Posterior cingulate gyrus (tissue), 11 donors: ENCODE data around the gene WRAP73.

ENCODE experiments used
- DNase-seq, 10 donors: peaks; one replicate each; pipeline versions ENCODE4 v3.0.0 to v3.0.0-alpha.2; 2020 to 2021; ENCODE audit warnings: mixed read lengths in 3 of 10
- intact Hi-C: fragments of 100-400 bp; cut with DNase I; formaldehyde crosslinking; loops from one replicate; pipeline ENCODE4 v1.15.1; 2023

Gene WRAP73

GRCh38 chr1:3651930-3652547 lies 2.1 kb upstream of the WRAP73 start, which contains the start of gene TP73:
TP73 (plus strand) TSS chr1:3652516; CDS start chr1:3682366, 29,850 bp downstream.
- DNase-seq, result peak in 4 of 10 donors; percentile 20 to 74 (median 42)
- intact Hi-C loops, result no loop called here

- DNase-seq, result peak in 4 of 10 donors; percentile 23 to 80 (median 55)
- intact Hi-C loops, result no loop called here
These were observed 1.4 kb upstream of the WRAP73 start for GRCh38 chr1:3651026-3651929.

DNA sequence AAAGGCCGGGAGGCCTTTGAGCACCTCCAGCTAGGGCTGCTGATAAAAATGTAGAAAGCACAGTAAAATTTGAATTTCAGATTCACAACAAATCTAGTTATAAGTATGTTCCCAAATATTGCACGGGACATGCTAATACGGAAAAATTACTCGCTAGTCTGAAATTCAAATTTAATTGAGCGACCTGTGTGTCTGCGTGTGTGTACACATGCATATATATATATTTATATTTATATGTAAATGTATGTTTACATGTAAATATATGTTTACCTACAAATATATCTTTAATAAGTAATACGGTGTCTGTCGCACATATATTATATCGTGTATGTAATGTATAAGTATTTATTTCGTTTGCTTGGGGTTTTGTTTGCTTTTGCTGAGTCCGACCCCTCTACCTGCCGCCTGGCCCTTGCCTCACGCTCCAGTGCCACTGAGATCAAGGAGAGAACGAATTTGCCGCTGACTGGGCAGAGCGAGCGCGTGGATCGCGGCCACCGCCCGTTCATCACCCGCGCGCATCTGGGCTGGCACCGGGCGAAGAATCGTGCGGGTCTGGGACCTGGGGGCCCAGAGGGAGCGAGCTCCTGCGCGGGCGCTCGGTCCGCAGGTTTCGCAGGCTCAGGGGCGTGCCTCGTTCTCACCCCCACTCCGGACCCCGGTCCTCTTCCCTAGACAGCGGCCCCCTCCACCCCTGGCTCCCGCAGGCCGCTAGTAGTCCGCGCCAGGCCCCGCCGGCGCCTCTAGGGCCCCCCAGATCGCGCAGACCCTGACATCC lies 534 bp upstream of the WRAP73 start:
- DNase-seq, result peak in 4 of 10 donors; percentile 9 to 77 (median 68)
- intact Hi-C loops, result no loop called here

DNA sequence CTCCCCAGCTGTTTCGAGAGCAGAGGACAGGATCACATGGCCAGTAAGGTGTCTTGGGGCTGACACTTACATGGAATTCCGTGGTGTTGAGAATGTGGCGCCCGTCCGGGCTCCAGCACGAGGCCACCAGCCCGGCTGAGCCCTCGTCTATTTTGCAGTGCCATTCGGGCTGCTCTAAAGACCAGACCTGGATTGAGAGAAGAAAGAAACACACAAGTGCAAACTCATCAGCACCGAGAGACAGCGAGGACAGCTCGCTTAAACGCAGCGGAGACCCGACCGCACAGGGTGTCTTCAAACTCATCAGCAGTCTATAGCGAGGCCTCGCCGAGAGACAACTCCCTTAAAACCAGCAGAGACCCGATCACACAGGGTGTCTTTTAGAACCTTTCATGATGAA lies 3.3 kb downstream of the WRAP73 start:
- peak in 4 of 10 donors; percentile 15 to 48 (median 36) for DNase-seq
- intact Hi-C loops, result no loop called here

DNA sequence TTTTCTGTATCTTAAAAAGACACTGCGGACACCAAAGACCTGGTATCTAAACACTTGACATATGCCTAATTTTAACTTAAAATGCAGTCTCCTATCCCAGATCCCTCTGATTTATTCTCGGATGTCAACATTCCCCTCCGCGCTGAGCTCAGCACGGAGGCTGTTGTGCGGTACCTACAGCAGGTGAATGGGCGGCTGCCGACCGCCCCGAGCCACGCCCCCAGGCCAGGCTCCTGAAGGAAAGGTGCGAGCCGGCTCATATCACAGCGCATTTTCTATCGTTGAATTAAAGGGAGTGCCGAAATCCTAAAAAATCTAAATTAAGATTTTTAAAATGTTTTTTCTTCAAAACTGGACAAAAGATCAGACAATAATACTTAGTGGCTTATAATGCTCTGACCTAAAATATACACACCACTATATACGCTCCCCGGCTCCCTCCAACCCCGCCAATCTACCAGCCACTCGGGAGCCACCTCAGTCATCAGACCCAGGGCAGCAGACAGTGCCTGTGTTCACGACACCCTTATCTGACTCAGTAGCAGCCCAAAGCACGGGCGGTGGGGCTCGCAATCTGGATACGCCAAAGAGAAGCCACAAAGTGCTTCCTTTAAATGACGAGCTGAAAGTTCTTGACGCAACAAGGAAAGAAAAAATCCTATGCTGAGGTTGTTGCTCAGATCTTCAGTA lies 4.1 kb downstream of the WRAP73 start:
- DNase-seq, result peak in 3 of 10 donors; percentile 37 to 61 (median 55)
- intact Hi-C loops, result no loop called here

- DNase-seq, result peak in 4 of 10 donors; percentile 11 to 58 (median 47)
- intact Hi-C loops, result no loop called here
These were observed 4.7 kb downstream of the WRAP73 start for GRCh38 chr1:3645247-3645646.

DNA sequence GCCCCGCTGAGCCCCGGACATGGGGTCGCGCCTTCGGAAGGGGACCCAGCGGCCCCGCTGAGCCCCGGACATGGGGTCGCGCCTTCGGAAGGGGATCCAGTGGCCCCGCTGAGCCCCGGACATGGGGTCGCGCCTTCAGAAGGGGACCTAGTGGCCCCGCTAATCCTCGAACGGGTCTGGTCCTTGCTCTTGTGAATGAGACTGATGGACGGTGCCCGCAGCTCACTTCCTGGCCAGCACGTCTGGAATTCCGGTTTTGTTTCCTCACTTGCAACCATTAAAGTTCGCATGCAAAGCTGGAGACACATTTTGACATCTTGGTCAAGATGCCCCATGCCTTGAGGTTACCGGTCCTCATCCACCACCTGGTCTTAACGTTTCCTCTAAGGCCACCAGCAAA lies 5.6 kb downstream of the WRAP73 start:
- intact Hi-C loops, result no loop called here
- DNase-seq, result peak in 2 of 10 donors; percentile 17 to 50

DNA sequence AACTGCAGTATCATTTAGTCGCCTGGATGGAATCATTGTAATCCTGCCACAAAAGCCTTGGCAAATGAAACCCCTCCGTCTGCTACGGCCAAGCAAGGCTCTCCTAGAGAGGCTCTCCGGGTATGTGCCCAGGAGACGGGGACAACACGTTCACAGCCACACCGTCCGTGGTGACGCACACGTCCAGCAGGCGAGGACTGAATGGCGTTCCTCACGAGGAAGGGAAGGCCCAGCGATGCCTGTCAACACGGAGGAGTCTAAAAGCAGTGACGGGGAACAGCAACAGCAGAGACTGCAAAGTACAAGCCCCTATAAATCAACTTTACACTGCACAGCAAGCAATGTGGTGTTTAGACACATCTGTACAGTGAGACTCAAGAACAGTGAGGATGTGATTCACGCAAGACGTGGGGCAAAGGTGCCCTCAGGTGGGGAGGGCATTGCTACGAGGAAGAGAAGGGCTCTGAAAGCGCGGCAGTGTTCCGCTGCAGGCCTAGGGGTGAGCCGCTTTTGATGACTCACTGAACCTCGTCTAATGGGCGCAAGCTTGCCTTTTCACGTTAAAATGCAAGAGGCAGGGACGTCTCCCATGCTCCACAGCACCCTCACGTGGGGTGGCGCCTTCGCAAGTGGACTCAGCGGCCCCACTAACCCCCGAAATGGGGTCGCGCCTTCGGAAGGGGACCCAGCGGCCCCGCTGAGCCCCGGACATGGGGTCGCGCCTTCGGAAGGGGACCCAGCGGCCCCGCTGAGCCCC lies 6.8 kb downstream of the WRAP73 start:
- peak in 3 of 10 donors; percentile 40 to 66 (median 51) for DNase-seq
- intact Hi-C loops, result no loop called here

DNA sequence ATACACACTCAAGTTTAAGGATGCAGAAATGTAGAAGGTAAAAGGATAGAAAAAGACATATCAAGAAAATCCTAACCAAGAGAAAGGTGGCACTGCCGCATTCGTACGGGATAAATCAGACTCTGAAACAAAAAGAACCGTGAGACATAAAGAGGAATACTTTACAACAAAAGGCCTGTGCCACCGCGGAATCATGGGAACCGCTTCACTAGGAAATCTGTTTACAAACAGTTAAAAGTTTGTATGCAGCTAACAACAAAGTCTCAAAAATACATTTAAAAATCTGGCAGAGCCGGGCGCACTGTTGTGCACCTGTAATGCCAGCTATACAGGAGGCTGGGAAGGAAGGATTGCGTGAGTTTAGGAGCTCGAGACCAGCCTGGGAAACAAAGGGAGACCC lies 8.1 kb downstream of the WRAP73 start:
- intact Hi-C loops, result no loop called here
- peak in 2 of 10 donors; percentile 53 to 67 for DNase-seq

DNA sequence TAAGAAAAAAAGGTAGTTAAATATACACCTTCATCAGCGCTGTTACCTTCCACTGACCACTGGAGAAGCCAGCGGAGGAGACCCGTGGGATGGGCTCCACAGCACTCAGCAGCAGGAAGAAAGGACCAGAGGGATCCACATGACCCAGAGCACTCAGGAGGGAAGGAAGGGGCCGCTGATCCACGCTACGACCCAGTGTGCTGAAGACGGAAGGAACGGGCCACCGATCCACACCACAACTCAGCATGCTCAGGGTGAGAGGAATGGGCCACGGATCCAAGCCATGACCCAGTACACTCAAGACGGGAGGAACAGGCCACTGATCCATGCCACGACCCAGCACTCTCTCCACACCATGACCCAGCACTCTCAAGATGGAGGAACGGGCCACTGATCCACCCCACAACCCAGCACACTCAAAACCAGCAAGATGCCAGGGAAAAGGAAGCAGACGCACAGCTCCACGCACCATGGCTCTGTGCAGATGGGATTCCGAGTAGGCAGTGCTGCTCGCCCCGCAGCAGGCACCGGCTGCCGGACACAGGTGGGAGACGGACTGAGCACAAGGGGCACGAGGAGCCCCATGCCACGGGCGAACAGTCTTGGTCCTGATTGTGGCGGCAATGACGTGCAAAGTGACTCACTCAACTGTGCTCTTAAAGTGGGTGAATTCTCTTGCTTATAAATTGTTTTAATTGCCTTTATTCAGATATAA lies 8.7 kb downstream of the WRAP73 start:
- intact Hi-C loops, result no loop called here
- DNase-seq, result peak in 3 of 10 donors; percentile 59 to 63 (median 62)

DNA sequence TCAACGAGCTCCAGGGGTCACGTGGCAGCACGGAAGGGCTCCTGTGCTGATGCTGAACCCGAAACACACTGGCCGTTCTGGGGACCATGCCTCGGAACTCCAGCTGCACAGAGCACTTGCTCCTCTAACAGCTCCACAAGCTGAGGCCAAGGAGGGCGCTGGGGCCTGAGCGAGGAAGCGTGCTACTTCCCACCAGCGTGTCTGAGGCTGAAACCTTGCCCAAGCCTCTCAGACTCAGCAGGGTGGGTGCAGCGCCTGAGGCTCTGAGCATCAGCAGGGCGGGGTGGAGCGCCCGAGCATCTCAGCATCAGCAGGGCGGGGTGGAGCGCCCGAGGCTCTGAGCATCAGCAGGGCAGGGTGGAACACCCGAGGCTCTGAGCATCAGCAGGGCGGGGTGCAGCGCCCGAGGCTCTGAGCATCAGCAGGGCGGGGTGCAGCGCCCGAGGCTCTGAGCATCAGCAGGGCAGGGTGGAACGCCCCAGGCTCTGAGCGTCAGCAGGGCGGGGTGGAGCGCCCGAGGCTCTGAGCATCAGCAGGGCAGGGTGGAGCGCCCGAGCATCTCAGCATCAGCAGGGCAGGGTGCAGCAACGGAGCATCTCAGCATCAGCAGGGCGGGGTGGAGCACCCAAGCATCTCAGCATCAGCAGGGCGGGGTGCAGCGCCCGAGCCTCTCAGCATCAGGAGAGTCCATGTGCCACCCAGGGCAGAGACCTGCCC lies 9.6 kb downstream of the WRAP73 start:
- DNase-seq, result peak in 3 of 10 donors; percentile 45 to 69 (median 60)
- intact Hi-C loops, result no loop called here

DNA sequence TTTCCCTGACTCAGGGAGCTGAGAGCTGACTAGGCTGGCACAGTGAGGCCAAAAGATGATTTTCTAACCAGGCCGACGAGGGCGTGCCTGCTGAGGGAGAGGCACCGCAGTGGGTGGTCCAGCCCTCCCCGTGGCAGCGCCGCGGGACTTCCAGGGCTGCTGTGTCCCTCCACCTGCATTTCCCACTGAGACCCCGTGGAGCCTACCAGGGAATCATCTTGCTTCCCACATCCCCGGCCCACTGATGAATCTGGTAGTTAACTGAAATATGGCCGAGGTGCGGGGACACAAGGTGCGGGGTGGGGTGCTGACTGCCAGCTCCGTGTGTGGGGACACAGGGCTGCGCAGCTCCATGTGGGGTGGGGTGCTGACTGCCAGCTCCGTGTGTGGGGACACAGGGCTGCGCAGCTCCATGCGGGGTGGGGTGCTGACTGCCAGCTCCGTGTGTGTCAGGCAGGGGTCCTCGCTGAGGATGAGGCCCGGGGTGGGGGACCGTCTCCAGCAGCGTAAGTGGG lies 10.4 kb downstream of the WRAP73 start:
- intact Hi-C loops, result no loop called here
- DNase-seq, result peak in 3 of 10 donors; percentile 54 to 75 (median 57)

- peak in 2 of 10 donors; percentile 3 to 46 for DNase-seq
- intact Hi-C loops, result no loop called here
These were observed 11.2 kb downstream of the WRAP73 start for GRCh38 chr1:3638676-3639075.

GRCh38 chr1:3638027-3638426 lies 11.9 kb downstream of the WRAP73 start:
- DNase-seq, result peak in 2 of 10 donors; percentile 37 to 52
- intact Hi-C loops, result no loop called here

- peak in 3 of 10 donors; percentile 24 to 57 (median 36) for DNase-seq
These were observed 13.4 kb downstream of the WRAP73 start for GRCh38 chr1:3636531-3636930.

GRCh38 chr1:3636080-3636479 lies 13.8 kb downstream of the WRAP73 start:
- peak in 2 of 10 donors; percentile 38 to 52 for DNase-seq
- intact Hi-C loops, result no loop called here

More at GRCh38 chr1:3636531-3636930, 13.4 kb downstream of the WRAP73 start:
- intact Hi-C loops, result no loop called here

- peak in 4 of 10 donors; percentile 10 to 73 (median 52) for DNase-seq
- intact Hi-C loops, result no loop called here
These were observed 15.7 kb downstream of the WRAP73 start for GRCh38 chr1:3634059-3634800.
